Frontal cortex (tissue), 4 donors: ENCODE results near the gene NOSIP. TPM values are rescaled to one million over a fixed set of nuclear protein-coding genes. Genes with fewer than 3 reads are reported as not detected.

Experiments
- DNase-seq, 2 donors: peaks; one replicate each; pipeline ENCODE4 v3.0.0; 2012; ENCODE audit warnings: low spot score in 2 of 2
- FAIRE-seq: peaks from 2 replicates; lab custom pipeline; 2012; peaks lifted over from hg19 to GRCh38; lab: Jason Lieb, UNC
- small RNA-seq: library from RNA; depleted of rRNA; stranded (forward); fragments of <200 nt; gene quantifications from one replicate; pipeline ENCODE3, GENCODE V24; 2014
- total RNA-seq: library from RNA; depleted of rRNA; stranded (reverse); fragments of >200 nt; gene quantifications from one replicate; pipeline ENCODE4 v1.2.3, GENCODE V29; 2014
- donor health status: control.
- donor health status: control.
- donor health status: control.

NOSIP gene
- total RNA-seq, 1 donor from 2014 or later: 33.4 TPM

GRCh38 chr19:49520705-49521319 lies 59.5 kb downstream of the NOSIP start:
- DNase-seq: no peak
- FAIRE-seq: no peak

- FAIRE-seq: no peak
- DNase-seq: no peak
Measured at GRCh38 chr19:49518033-49518432, 62.3 kb downstream of the NOSIP start.

GRCh38 chr19:49515767-49516166 lies 64.6 kb downstream of the NOSIP start:
- FAIRE-seq (no peak), DNase-seq (no peak)

GRCh38 chr19:49514151-49514550 lies 66.2 kb downstream of the NOSIP start:
- DNase-seq (no peak), FAIRE-seq (no peak)

GRCh38 chr19:49513746-49514118 lies 66.6 kb downstream of the NOSIP start:
- FAIRE-seq: no peak

GRCh38 chr19:49512970-49513745 lies 67.2 kb downstream of the NOSIP start:
- DNase-seq (peak in 1 of 2 donors; percentile 48), FAIRE-seq (no peak)

More at GRCh38 chr19:49513746-49514118, 66.6 kb downstream of the NOSIP start:
- DNase-seq: no peak

- FAIRE-seq: no peak
- DNase-seq: no peak
Measured at GRCh38 chr19:49507803-49508494, 72.4 kb downstream of the NOSIP start.

GRCh38 chr19:49506575-49507105 lies 73.7 kb downstream of the NOSIP start:
- DNase-seq (peak in 1 of 2 donors; percentile 60), FAIRE-seq (no peak)

Small RNAs within 50 kb of the gene (small RNA-seq; reads per million reads assigned to genes)
- gene RF00019: not detected

Other genes starting within 250 kb of the NOSIP start
- gene CD37, start 245.2 kb downstream of the NOSIP start, total RNA-seq: 0.82 TPM
- gene TEAD2, start 218.1 kb downstream of the NOSIP start, total RNA-seq: 5.3 TPM
- 1.2 TPM for gene DKKL1, start 216.7 kb downstream of the NOSIP start, total RNA-seq
- gene KASH5, start 192.3 kb downstream of the NOSIP start, total RNA-seq: not detected
- not detected for gene PTH2, start 157.1 kb downstream of the NOSIP start, total RNA-seq
- gene GFY, start 155.2 kb downstream of the NOSIP start, total RNA-seq: not detected
- 13.9 TPM for gene SLC17A7, start 139.0 kb downstream of the NOSIP start, total RNA-seq
- 60.7 TPM for gene PIH1D1, start 128.7 kb downstream of the NOSIP start, total RNA-seq
- 11.8 TPM for gene ALDH16A1, start 127.3 kb downstream of the NOSIP start, total RNA-seq
- gene FLT3LG, start 106.3 kb downstream of the NOSIP start, total RNA-seq: 0.41 TPM
- 2,981 TPM for gene RPL13A, start 92.9 kb downstream of the NOSIP start, total RNA-seq
- 4,137 TPM for gene RPS11, start 84.1 kb downstream of the NOSIP start, total RNA-seq
- gene FCGRT, start 67.9 kb downstream of the NOSIP start, total RNA-seq: 13.0 TPM
- gene RCN3, start 52.6 kb downstream of the NOSIP start, total RNA-seq: 2.4 TPM
- gene PRRG2, start 760 bp upstream of the NOSIP start, total RNA-seq: 0.41 TPM
- gene PRR12, start 10.6 kb upstream of the NOSIP start, total RNA-seq: 5.7 TPM
- gene RRAS, start 59.6 kb upstream of the NOSIP start, total RNA-seq: 0.82 TPM
- 9.4 TPM for gene SCAF1, start 61.7 kb upstream of the NOSIP start, total RNA-seq
- 10.2 TPM for gene IRF3, start 85.3 kb upstream of the NOSIP start, total RNA-seq
- gene BCL2L12, start 85.4 kb upstream of the NOSIP start, total RNA-seq: 1.2 TPM
- 248 TPM for gene PRMT1, start 96.7 kb upstream of the NOSIP start, total RNA-seq
- 0.82 TPM for gene ADM5, start 109.0 kb upstream of the NOSIP start, total RNA-seq
- gene CPT1C, start 110.6 kb upstream of the NOSIP start, total RNA-seq: 39.9 TPM
- not detected for gene TSKS, start 182.8 kb upstream of the NOSIP start, total RNA-seq
- gene AP2A1, start 186.4 kb upstream of the NOSIP start, total RNA-seq: 50.5 TPM
- gene FUZ, start 232.7 kb upstream of the NOSIP start, total RNA-seq: 17.5 TPM
- gene MED25, start 237.7 kb upstream of the NOSIP start, total RNA-seq: 14.3 TPM